Measurements from ENCODE around the gene RAPGEF1.

The RAPGEF1 gene

GRCh38 chr9:131625508-131625787, 114.4 kb downstream of the RAPGEF1 start:
- no peak for DNase-seq (ENCODE audit: low read depth)

- no peak for DNase-seq (ENCODE audit: low read depth)
Measured at GRCh38 chr9:131624636-131625507, 115.0 kb downstream of the RAPGEF1 start.

- DNase-seq (ENCODE audit: low read depth): no peak
Measured at GRCh38 chr9:131623655-131624330, 116.1 kb downstream of the RAPGEF1 start.

GRCh38 chr9:131622523-131622922, 117.4 kb downstream of the RAPGEF1 start:
- no peak for DNase-seq (ENCODE audit: low read depth)

- DNase-seq (ENCODE audit: low read depth): no peak
Measured at GRCh38 chr9:131621551-131622358, 118.1 kb downstream of the RAPGEF1 start.

- DNase-seq (ENCODE audit: low read depth): no peak
Measured at GRCh38 chr9:131620764-131621520, 118.9 kb downstream of the RAPGEF1 start.

- DNase-seq (ENCODE audit: low read depth): no peak
Measured at GRCh38 chr9:131619680-131620079, 120.2 kb downstream of the RAPGEF1 start.

GRCh38 chr9:131618785-131619184, 121.1 kb downstream of the RAPGEF1 start:
- no peak for DNase-seq (ENCODE audit: low read depth)

GRCh38 chr9:131618071-131618479, 121.8 kb downstream of the RAPGEF1 start:
- DNase-seq (ENCODE audit: low read depth): no peak

- DNase-seq (ENCODE audit: low read depth): no peak
Measured at GRCh38 chr9:131617611-131618010, 122.3 kb downstream of the RAPGEF1 start.

GRCh38 chr9:131616983-131617604, 122.8 kb downstream of the RAPGEF1 start:
- DNase-seq (ENCODE audit: low read depth): no peak

GRCh38 chr9:131614340-131614915, 125.4 kb downstream of the RAPGEF1 start:
- no peak for DNase-seq (ENCODE audit: low read depth)

- no peak for DNase-seq (ENCODE audit: low read depth)
Measured at GRCh38 chr9:131613921-131614320, 126.0 kb downstream of the RAPGEF1 start.

GRCh38 chr9:131612851-131613250, 127.0 kb downstream of the RAPGEF1 start:
- DNase-seq (ENCODE audit: low read depth): no peak

GRCh38 chr9:131611586-131612315, 128.1 kb downstream of the RAPGEF1 start:
- no peak for DNase-seq (ENCODE audit: low read depth)

GRCh38 chr9:131610231-131610761, 129.6 kb downstream of the RAPGEF1 start:
- no peak for DNase-seq (ENCODE audit: low read depth)

- no peak for DNase-seq (ENCODE audit: low read depth)
Measured at GRCh38 chr9:131609099-131609830, 130.6 kb downstream of the RAPGEF1 start.

- DNase-seq (ENCODE audit: low read depth): no peak
Measured at GRCh38 chr9:131608493-131609037, 131.3 kb downstream of the RAPGEF1 start.

GRCh38 chr9:131607591-131607990, 132.3 kb downstream of the RAPGEF1 start:
- no peak for DNase-seq (ENCODE audit: low read depth)

All from T follicular helper cell (primary cell).